Measurements from ENCODE around the gene NINJ1.

DNA sequence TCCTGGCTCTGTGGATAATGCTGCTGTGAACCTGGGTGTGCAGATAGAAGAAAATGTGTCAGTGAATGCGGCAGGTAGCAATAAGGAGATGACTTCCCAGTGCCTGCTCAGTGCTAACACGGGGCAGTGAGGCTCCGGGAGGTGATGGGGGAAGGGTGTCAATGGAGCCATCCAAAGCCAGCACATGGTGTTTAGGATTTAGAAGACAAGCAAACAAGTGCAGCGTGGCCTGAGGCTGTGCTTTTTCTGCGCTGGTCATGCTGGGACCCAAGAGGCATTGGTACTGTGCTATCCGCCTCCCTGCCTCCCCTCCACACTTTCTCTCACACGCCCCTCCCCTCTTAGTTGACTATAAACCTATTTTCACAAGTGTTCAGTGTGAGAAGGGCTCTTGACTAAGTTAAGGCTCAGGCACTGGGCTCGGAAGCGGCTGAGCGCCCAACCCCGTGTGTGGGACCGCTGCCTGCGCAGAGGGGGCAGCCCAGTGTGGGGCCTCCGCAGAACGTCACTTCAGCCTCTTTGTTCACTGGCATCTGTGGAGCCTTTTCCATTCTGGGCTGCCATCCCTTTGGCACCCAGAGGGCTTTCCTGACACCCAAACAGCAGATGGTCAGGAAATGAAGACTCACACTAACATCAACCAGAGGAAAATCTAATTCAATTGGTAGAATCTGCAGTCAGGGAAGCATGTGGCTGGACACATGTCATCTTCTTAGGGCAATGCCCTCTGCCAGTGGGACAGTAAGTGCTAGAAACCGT is 21.8 kb upstream of the NINJ1 start:
- TF ChIP-seq POLR2A (IDR thresholded peaks at IDR 0.05; ENCODE audit: low read depth, low read length) (no peak), TAF1 (IDR thresholded peaks at IDR 0.05; ENCODE audit: borderline replicate concordance, low read depth, low read length) (no peak), POLR2AphosphoS5 (IDR thresholded peaks at IDR 0.05; ENCODE audit: low read depth, low read length) (no peak)

All from GM12892 (cell line).